Smooth muscle cell (in vitro differentiated cells): ENCODE measurements around the gene DEPDC7. TPM values are rescaled to one million over a fixed set of nuclear protein-coding genes. Genes with fewer than 3 reads are reported as not detected.

ENCODE experiments used
- DNase-seq: peaks from one replicate; lab custom pipeline; 2025; ENCODE audit not compliant: unreplicated experiment; lab: John Stamatoyannopoulos, UW
- H2AFZ ChIP-seq: fragments of 200-600 bp; sonication (generic); 2 replicates; pipeline ENCODE4 v1.6.0; 2016; ENCODE audit warnings: antibody characterized with exemption, low read depth, mild to moderate bottlenecking
- H3F3A ChIP-seq: fragments of 200-600 bp; sonication (generic); 2 replicates; pipeline ENCODE4 v1.6.0; 2017; ENCODE audit warnings: antibody characterized with exemption, low read depth
- H3K27ac ChIP-seq: fragments of 200-600 bp; sonication (generic); 2 replicates; pipeline ENCODE4 v1.5.1; 2016; ENCODE audit warnings: low read depth, mild to moderate bottlenecking
- H3K27me3 ChIP-seq: fragments of 200-600 bp; sonication (generic); 2 replicates; pipeline ENCODE4 v1.6.1; 2016; ENCODE audit warnings: low read depth, mild to moderate bottlenecking
- H3K36me3 ChIP-seq: fragments of 200-600 bp; sonication (generic); 2 replicates; pipeline ENCODE4 v1.5.1; 2016; ENCODE audit warnings: low read depth
- H3K4me1 ChIP-seq: fragments of 200-600 bp; sonication (generic); 2 replicates; pipeline ENCODE4 v1.5.1; 2016; ENCODE audit warnings: low read depth
- H3K4me2 ChIP-seq: fragments of 200-600 bp; sonication (generic); 2 replicates; pipeline ENCODE4 v1.6.0; 2016; ENCODE audit warnings: mild to moderate bottlenecking
- H3K4me3 ChIP-seq: fragments of 200-600 bp; sonication (generic); 2 replicates; pipeline ENCODE4 v1.5.1; 2016; ENCODE audit warnings: mild to moderate bottlenecking
- H3K79me2 ChIP-seq: fragments of 200-600 bp; sonication (generic); 2 replicates; pipeline ENCODE4 v1.6.0; 2016; ENCODE audit warnings: low read depth, mild to moderate bottlenecking
- H3K9ac ChIP-seq: fragments of 200-600 bp; sonication (generic); 2 replicates; pipeline ENCODE4 v1.6.0; 2016; ENCODE audit warnings: low read depth
- H3K9me3 ChIP-seq: fragments of 200-600 bp; sonication (generic); replicated peaks from 2 replicates; pipeline ENCODE4 v1.5.1; 2016; ENCODE audit warnings: low read depth
- H4K20me1 ChIP-seq: fragments of 200-600 bp; sonication (generic); 2 replicates; pipeline ENCODE4 v1.6.0; 2016; ENCODE audit warnings: low read depth
- CTCF ChIP-seq: fragments of 200-600 bp; sonication (generic); IDR thresholded peaks from 2 replicates; pipeline ENCODE4 v1.5.1; 2017; ENCODE audit warnings: borderline replicate concordance, mild to moderate bottlenecking, antibody characterized with exemption; ENCODE audit not compliant: insufficient read depth, poor library complexity, severe bottlenecking
- WGBS: methylation state at CpG from one replicate; pipeline ENCODE4 v1.1.7; 2016; ENCODE audit warnings: low lambda C conversion rate; 5-methylcytosine and 5-hydroxymethylcytosine counted together
- polyA plus RNA-seq: library from polyadenylated mRNA; unstranded; fragments of >200 nt; fragmentation: Nextera tagmentation; extraction: Ambion mirVana; gene quantifications from 2 replicates; pipeline ENCODE4 v1.2.1, GENCODE V29; 2016
- total RNA-seq: library from RNA; depleted of rRNA; stranded (reverse); fragments of >200 nt; gene quantifications from 2 replicates; pipeline ENCODE4 v1.2.3, GENCODE V29; 2014

The DEPDC7 gene
- total and polyA plus RNA-seq, 2 experiments from 2014 or later = 8.1 to 22.8 TPM

GRCh38 chr11:32990481-32990880 lies 25.2 kb upstream of the DEPDC7 start:
- no peaks in the 10 kb centered on the region for H3K4me1 ChIP-seq
- no peaks in the 10 kb centered on the region for H3F3A ChIP-seq
- H3K9ac ChIP-seq = no peak overlapping the region
- H3K36me3 ChIP-seq = no peaks in the 10 kb centered on the region
- no peaks in the 10 kb centered on the region for H3K9me3 ChIP-seq
- DNase-seq = no peak
- no peaks in the 10 kb centered on the region for H3K79me2 ChIP-seq
- no peak for TF ChIP-seq CTCF
- H3K27me3 ChIP-seq = no peaks in the 10 kb centered on the region
- no peak overlapping the region for H3K4me3 ChIP-seq
- no peaks in the 10 kb centered on the region for H4K20me1 ChIP-seq
- no peak overlapping the region for H3K4me2 ChIP-seq
- WGBS = 60% methylated on average over 1 of the region's 1 CpG
- no peak overlapping the region for H3K27ac ChIP-seq
- H2AFZ ChIP-seq = no peak overlapping the region

- Histone ChIP-seq H3K27me3 (no peaks in the 10 kb centered on the region), H3K36me3 (no peaks in the 10 kb centered on the region), H3K9ac (no peak overlapping the region), H3K9me3 (no peaks in the 10 kb centered on the region), H3K4me3 (no peak overlapping the region), H3K4me2 (no peak overlapping the region), H4K20me1 (no peaks in the 10 kb centered on the region), H3K79me2 (no peaks in the 10 kb centered on the region), H3K27ac (no peak overlapping the region), H3F3A (no peaks in the 10 kb centered on the region), H2AFZ (no peak overlapping the region), H3K4me1 (no peaks in the 10 kb centered on the region)
- TF ChIP-seq CTCF = no peak
- DNase-seq = no peak
- 92% methylated on average over 3 of the region's 3 CpGs for WGBS
Observed at GRCh38 chr11:32991427-32991826, 24.3 kb upstream of the DEPDC7 start.

- Histone ChIP-seq H3K4me1 (no peaks in the 10 kb centered on the region), H3F3A (no peaks in the 10 kb centered on the region), H3K36me3 (no peaks in the 10 kb centered on the region), H3K79me2 (no peaks in the 10 kb centered on the region), H3K4me3 (no peak overlapping the region), H3K27ac (no peak overlapping the region), H3K27me3 (no peaks in the 10 kb centered on the region), H2AFZ (no peak overlapping the region), H3K9ac (no peak overlapping the region), H3K4me2 (no peak overlapping the region), H4K20me1 (no peaks in the 10 kb centered on the region), H3K9me3 (no peaks in the 10 kb centered on the region)
- DNase-seq = no peak
- no peak for TF ChIP-seq CTCF
Observed at GRCh38 chr11:32991898-32992297, 23.8 kb upstream of the DEPDC7 start.

- Histone ChIP-seq H2AFZ (peak overlapping the region; percentile 16), H3K4me1 (no peaks in the 10 kb centered on the region), H3K79me2 (no peaks in the 10 kb centered on the region), H3K4me2 (peak overlapping the region; percentile 11), H3K36me3 (no peaks in the 10 kb centered on the region), H4K20me1 (no peaks in the 10 kb centered on the region), H3K9ac (no peak overlapping the region), H3K27me3 (no peaks in the 10 kb centered on the region), H3K4me3 (no peak overlapping the region), H3K27ac (no peak overlapping the region), H3K9me3 (no peaks in the 10 kb centered on the region), H3F3A (no peaks in the 10 kb centered on the region)
- TF ChIP-seq CTCF = no peak
- DNase-seq = no peak
Observed at GRCh38 chr11:33000181-33000580, 15.5 kb upstream of the DEPDC7 start.
